22Rv1 (cell line): ENCODE data around the gene SPATS2L.

Experiments used
- CTCF ChIP-seq: fragments of 450-650 bp; IDR thresholded peaks from 2 replicates; pipeline ENCODE4 v1.5.1; 2017; ENCODE audit warnings: mild to moderate bottlenecking
- ZFX ChIP-seq: fragments of 450-650 bp; IDR thresholded peaks from 2 replicates; pipeline ENCODE4 v1.6.1; 2017; ENCODE audit warnings: antibody characterized with exemption, borderline replicate concordance

- TF ChIP-seq CTCF (no peak), ZFX (no peak)
Observed at GRCh38 chr2:200476836-200477235, 170.3 kb downstream of the SPATS2L start.
